CD4-positive, alpha-beta T cell treated with Interleukin-4 for 4 hours (primary cell): ENCODE measurements around the gene ITPKB.
"Not testable (repeated sequence)": the region's sequence is repeated elsewhere in the genome, so short reads cannot be mapped to it uniquely, and the experiment has no call there.

Experiments used
- DNase-seq: peaks from one replicate; pipeline ENCODE4 v3.0.0-alpha.2; 2020

The ITPKB gene

DNA sequence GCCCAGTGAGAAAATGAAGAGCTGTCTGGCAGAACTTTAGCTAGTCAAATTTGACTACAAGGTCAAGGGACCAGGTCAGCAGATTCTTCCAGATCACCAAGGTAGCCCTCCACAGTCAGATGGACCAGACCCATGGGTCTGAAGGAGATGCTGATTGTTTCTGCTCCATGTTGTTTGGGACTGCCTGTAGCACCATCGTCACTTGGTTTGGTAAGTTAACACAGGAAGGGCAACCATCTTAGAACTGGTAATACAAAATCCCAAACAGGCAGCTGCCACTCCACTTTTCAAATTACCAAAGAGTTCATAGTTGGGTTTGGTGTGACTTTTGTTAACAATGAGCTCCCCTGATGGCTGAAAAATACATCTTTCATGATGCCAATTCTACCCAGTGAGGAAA is 9.0 kb downstream of the ITPKB start:
- DNase-seq, result no peak

DNA sequence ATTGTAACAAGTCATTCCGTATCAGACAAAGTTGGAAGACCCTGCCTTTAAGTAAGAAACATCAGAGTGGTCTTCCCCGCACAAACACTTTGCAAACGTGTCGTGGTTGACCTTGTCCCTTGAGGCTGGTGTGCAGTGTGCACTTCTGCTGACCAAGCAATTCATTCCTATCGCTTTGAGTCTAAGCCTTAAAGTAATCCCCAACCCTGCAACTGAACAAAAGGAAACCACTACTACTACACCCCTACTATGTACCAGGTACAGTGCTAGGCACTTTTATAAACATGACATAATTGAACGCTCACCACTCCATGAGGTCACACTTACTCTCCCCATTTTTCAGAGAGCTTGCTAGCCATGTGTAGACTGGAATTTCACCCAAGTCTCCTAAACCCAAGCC is 10.6 kb downstream of the ITPKB start:
- no peak for DNase-seq

DNA sequence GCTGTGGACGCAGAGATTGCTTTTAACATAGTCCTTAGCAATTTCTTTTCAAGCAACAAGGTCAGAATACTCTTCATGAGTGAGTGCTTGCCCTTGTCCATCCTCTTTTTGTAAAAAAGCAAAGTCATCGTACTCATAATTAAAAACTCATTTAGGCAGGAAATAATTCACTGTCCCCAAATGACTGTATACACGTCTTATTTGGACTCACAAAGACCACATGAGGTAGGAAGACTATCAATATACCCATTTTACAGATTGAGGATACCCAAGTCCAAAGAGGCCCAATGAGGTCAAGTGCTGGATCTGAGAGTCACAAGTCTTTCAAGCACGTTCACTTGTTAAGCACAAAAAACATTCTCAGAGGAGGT is 13.2 kb downstream of the ITPKB start:
- DNase-seq, result no peak

DNA sequence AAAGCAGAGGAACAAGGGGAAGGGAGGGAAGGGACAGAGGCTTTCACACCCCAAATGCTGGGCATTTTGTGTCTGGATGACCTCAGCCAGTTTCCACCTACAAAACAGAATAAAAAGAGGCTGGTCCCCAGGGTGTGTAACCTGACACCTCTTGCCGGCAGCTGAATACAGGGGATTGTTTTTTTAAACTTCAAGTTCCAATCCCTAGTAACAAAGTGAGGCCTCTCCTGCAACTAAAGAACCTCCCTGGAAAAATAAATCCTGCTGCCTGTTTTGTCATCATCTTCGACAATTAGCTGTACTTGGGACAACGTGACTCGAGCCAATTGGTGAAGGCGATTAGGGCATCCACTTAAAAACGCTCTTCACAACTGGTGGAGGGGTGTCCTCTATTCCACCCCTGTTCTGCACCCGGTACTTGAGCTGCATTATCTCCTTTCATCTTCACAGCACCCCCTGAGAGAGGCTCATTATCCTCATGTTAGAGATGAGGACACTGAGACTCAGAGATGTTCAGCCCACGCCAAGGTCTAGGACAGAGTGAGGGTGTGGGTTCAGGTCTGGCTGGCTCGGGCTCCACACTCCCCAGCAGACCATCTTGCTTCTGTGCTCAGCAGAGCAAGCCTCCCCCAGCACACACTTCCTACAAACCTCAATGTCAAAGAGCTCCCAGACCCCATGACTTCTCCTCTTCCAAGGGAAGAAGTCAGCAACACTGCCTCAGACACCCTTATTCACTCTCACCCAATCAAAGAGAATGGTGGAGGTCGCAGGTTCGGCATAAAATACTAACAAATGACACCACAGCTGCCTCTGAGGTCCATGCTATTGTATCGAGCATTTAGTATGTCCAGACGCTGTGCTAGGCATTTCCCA is 15.2 kb downstream of the ITPKB start:
- no peak for DNase-seq

DNA sequence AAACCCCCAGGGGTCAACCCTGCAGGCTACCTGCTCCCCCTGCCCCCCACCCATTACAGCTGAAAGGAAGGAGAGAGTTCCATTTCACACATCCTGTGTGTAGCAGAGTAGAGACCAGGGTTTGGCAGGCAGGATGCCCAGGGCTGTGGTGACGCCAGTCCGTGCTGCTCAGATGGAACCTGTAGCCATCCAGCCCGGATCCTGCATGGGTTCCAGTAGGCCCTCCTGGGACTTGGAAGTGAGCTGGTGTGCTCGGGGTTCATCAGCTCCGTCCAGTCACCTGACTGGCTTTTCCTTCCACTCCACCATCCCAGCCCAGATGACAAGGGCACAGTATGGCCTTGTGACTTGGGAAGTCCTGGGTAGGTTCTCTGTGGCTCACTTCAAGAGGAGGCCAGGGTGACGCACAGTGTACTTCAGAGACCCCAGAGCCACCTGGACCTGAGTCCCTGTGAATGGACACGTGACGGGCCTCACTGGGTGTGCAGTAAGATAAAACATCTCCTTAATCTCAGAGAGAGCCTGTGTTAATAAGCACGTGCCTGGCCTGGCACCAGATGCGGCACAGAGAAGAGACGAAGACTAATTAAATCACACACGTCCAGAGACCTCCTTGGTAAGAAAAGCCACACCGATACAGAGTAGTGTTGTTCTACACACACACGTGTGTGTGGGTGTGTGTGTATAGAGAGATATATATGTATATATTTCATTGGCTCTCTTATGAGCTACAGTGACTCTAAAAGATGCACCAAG is 16.0 kb downstream of the ITPKB start:
- DNase-seq, result no peak

DNA sequence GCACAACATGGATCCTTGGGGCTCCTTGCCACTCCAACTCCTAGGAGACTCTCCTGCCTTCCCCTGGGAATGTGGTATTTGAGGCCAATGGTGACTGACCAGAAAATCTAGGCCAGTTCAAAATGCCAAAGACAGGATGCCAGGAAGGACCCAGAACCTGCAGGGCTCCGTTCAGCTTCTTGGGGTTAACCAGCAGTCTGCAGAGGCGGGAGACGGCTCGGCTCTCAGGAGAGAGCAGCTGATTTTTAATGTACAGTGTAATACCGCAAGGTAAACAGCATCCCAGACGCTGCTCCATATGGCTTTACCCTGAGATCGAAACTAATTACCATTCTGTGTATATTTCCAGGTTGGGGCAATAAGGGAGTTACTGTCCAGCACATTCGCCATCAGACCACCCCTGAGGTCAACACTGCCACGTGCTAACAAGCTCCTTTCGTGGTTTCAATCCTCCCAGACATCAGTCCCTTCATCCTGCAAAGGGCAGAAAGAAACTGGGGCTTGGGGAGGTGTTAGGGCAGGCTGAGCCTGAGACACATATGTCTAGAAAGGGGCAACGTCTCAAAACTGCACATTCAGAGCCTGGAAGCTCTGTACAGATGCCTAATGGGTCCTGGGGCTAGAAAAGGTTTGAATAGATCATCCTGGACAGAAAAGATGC is 16.7 kb downstream of the ITPKB start:
- no peak for DNase-seq

DNA sequence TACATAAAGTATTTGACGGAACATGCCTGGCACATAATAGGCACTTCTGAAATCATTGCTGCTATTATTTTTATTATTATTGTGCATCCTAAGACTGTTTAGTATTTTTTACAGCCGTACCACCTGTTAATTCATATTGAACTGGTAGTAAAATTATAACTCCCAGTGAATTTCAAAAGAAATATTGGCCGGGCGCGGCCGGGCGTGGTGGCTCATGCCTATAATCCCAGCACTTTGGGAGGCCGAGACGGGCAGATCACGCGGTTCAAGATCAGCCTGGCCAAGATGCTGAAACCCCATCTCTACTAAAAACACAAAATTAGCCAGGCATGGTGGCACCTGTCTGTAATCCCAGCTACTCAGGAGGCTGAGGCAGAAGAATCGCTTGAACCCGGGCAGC is 18.5 kb downstream of the ITPKB start:
- DNase-seq, result not testable (repeated sequence)

DNA sequence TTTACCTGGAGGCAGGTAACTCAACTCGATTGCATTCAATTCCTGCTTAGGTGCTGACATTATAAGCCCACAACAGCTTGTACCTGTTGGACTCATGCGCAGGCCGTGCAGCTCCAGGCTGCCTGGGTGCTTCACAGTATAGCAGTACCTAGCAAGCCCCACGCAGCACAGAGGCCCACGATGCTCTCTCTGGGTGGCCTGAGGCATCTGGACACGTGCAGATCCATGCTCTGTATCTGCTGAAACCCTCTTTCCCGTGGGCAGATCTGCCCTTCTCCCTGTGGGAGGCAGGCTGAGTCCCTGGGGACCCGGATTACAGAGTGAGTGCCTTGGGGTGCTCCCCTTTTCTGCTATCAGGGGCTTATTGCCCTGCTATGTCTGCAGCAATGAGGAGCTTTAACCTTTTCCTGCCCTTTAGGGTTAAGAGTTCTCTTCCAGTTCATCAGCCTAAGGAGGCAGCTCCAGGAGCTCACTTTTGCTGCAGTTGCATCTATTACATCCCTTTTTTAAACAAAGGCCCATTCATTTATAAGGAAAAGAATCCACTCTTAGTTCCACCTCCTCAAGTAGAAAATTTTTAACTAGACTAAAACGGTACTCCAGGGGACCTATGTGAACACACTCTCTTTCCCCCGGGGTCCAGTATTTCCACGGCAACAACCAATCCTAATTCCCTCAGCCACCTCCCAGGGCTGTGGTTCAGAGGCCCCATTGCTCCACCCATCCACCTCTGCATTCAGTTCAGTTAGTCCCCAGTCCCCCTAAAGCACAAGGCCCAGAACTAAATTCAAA is 19.3 kb downstream of the ITPKB start:
- DNase-seq, result no peak

DNA sequence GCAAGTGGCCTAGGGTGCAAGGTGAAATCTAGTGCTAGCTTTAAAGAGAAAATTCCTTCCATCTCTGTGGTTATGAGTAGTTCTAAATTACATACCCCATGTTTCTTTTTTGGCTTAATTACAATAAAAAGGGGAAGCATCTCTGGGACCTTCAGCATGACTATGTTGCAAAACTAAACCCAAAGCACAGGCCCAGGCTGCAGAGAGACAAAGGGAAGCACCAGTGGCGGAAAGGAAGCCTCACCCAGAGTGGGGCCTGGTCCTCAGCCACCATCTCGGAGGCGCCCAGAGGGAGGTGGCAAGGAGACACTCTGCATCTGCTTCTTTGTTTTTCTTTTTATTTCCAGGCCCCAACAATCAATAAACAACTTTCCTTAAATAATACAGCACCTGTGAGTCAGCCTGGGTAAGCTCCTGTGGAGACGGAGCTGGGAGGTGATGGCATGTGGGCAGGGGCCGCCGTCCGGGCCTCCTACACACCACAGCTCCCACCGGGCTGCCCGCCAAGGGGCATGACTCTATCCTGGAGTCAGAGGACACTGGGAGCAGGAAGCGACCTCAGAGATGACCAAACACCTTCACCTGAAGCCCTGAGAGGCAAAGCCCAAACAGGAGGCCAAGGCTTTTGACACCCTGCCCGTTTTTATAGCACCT is 21.7 kb downstream of the ITPKB start:
- DNase-seq, result no peak

DNA sequence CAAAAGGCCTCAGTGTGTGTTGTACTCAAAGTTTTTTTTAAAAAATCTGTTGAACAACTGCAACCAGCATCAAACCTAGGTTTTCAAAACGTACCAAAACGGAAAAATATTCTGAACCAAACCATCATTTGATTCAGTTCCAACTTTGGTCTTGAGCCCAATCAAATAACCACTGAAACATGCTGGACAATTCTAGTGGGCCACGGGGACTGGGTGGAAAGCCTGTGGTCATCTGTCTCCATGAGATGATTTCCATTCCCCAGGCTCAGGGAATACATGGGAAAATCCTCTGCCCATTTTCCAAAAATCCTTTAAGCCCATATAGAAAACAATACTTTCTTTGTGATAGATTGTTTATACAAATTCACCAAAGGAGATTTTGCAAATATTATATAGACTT is 22.5 kb downstream of the ITPKB start:
- no peak for DNase-seq

DNA sequence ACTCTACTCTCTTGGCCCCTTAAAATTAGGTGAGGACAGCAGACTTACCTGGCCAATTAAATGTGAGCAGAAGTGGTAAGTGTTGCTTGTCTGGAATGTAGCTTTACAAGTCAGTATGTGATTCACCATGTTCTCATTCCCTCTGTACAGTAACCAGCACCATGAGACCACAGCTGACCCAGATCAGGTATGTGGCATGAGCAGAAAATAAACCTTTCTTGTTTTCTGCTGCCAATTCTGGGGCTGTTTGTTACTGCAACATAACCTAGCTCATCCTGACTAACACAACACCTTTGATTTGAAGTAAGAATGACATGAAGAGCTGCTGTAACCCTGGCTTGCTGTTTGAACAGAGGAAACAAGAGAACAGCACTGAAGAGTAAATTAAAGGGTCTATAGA is 24.9 kb downstream of the ITPKB start:
- DNase-seq, result no peak

DNA sequence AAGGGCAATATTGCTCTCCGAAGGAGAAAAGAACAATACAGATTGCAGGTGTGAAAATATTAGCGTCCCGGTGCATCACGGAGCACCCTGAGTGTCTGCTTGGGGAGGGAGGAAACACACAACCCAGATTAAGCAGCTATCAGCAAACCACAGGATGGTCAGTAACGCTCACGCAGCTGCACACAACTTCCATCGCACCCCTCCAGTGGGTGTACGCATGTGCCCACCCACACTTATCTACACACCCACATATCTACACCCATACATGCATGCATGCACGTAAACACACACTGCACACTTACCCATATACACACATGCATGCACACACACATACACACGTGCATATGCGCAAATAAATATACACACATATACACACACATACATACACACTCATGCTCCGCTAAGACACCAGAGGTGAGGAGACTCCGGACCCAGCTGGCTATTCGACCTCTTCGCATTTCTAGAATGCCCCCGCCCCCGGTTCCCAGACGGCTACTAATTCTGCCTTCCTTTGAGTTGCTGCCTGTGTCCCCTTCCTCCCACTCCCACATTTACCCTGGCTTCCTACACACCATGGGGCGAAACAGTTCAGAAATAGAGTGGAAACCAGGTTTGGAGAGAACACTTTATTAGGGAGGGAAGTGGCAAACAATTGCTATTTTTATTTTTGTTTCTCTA is 26.2 kb downstream of the ITPKB start:
- no peak for DNase-seq

DNA sequence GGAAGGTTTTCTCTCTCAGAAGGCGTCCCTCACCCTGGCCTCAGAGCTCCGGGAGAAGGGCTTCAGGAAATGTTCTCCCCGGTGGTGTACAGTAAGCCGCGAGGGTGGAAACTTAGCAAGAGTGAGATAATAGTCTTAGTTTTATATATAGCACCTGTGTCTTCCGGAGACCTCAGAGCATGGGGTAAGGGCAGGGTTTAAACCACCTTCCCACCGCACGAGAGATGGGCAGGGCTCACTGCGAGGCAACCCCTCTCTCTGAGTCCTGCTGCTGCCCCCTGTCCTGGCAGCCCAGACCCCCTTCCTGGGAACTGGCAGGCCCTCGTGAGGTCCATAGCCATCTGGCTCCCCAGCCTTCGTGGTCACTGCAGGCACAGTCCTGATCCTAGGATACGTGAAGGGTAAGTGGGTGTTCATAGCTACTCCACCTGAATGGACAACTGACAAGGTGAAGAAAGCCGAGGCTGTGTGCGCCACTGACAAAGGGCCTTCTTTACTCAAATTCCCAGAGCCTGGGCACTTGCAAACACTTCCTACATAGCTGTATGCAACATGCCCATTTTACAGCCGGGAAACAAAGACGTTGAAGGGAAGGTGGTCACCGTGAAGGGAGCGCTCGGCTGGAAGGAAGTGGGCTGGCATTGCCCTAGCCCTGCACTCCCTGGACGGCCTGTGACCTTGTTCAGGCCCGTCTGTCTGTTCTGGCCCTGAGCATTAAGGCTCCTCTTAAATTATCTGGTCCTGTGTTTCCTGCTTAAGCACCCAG is 26.9 kb downstream of the ITPKB start:
- DNase-seq, result peak; percentile 66

DNA sequence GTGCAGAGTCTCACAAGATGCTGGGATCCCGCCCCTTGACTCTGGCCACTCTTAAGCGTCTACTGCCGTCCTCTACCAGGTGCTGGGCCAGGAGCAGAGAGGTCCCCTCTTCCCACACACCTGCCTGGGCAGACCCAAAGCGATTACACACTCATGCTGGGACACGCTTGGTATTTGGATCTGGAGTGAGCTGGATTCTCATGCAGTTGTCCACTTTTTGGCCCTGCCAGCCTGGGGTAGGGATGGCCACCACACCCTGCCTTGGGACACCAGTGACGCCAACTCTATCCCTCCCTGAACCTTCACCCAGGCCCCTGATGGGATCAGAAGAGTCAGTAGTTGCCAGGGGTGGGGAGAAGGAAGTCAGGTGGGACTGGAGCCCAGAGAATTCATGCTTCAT is 28.6 kb downstream of the ITPKB start:
- DNase-seq, result no peak

DNA sequence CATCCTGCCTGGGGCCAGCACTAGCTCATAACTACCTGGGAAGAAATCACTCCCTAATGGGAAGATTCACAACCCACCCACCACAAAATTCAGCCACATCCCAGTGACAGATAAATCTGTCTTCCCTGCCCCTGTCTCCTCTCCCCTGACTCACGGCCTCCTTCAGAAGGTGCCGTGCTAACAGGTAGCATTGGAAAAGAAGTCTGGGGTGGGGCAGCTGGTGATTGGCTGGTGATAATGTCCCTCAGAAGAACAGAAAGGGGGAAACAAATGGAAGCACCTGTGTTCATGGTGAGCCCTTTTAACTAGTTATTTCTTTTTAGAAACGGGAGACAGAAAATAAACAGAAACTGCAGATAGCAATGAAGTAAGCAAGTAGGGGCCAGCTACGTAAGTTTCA is 29.1 kb downstream of the ITPKB start:
- no peak for DNase-seq

DNA sequence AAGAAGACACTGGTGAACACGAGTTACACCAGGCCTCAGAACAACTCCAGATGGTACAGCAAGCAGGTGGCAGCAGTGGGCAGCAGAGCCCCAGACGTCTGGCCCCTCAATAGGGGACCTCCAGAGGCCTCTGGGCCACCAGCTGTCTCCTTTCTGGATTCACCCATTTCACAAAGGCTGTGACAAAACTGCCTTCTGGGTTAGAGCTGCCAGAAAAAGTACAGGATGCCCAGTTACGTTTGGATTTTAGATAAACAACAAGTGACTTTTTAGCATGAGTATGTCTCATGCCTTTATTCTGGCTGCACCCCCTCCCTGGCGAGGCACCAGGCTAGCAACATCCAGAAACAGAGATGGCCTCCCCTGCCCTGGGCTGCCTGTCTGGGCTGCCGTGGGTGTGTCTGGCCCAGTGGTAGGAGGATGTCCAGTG is 30.1 kb downstream of the ITPKB start:
- DNase-seq, result no peak

DNA sequence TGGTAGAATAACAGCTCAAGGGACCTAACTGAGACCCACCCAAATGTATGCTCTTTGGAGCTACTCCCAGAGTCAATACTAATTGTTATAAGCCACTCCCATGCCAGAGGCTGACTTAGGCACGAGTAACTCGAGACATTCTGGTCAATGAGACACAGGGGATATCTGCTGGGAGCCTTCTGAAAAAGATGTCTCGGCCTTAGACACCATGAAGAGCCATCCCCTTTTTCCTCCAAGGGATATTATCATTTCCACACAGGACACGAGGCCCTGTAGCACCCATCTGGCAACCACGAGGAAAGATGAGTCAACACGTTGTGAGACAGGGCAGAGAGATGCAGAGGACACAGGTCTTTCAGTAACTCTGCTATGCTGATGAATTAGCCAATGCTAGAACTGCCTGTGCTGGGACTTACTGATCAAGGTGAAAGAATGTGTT is 30.7 kb downstream of the ITPKB start:
- DNase-seq, result peak; percentile 51

DNA sequence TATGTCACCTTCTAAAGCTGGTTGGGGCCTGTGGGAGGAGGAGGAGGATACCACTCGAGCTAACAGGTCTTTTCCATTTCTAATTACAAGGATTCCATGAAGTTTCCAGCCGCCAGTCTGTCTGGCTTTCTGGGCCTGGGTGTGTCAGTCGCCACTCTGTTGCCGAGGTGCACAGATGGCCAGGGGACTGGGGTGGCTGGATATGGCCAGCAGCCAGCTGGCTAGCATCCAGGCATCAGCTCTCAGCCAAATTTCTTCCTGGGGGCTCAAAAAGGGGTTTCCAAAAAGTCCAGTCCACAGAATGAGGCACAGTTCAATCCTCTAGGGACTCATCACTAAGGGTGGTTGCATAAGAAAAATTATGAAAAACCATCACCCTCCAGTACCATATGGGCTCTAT is 32.4 kb downstream of the ITPKB start:
- DNase-seq, result no peak

DNA sequence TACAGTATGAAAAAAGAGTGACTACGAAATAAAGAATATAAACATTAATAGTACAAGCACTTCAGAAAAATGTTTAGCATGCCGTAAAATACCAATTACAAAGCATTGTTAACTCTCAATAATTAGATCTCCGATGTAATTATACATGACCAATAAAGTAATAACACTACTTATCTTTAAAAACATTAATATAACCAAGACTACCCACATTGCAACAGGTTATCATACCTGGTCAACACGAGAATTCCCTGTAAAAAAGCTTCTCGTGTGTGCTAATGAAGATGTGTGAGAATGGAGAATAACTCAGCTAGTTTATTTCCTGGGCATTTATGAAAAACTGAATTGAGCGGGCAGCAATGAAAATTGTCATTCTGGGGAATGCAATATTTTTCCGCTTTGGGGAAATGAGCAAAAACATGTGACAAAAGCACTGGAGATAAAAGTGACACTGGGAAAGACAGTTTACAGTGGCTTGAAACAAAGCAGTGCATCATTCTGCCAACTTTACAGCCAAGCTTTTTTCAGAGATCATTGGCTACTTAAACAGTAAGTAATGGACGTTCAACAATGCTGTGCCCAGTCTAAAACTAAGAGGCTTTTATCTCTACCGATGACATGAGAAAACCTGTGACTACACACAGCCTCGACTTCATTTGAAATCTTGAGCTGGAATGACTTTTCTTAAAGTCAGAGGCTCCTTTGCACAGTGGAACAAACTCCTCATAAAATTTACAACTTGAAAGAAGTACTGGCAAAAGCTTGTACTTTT is 34.7 kb downstream of the ITPKB start:
- DNase-seq, result no peak
